Fibroblast of skin of left quadriceps (primary cell): ENCODE measurements around the gene GID8.

Experiments
- DNase-seq, 2 experiments: peaks; one replicate each; pipeline ENCODE4 v3.0.0-alpha.2; 2013; ENCODE audit warnings: low read depth in 2 of 2

Gene GID8

DNA sequence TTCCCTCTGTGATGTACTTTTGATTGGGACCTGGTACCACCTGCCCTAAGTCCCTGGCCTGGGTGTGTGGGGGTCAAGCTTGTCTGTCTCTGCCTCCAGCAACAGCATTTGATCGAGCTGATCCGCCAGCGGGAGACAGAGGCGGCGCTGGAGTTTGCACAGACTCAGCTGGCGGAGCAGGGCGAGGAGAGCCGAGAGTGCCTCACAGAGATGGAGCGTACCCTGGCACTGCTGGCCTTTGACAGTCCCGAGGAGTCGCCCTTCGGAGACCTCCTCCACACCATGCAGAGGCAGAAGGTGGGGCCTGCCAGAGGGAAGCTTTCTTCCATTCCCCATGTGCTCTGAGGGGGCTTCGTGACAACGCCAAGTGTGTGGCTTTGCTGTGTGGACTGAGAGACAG, 5.4 kb downstream of the GID8 start:
- DNase-seq = no peak

DNA sequence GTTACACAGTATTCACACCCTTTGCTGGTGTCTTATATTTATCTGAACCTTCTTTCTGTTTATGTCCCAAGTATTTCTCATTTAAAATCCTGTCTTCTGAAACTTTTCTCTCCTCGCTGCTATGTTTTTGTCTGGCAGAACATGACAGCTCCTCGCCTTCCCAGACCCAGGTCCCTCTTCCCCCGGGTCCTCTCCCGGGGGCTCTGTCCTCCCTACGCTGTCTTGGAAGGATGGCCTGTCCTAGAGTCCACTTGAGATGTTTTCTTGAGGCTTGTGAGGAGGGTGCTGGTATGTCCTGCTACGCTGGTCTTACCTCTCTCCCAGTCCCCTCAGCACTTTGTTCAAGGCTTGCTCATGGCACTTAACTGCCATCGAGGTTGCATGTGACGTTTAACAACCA, 6.2 kb downstream of the GID8 start:
- DNase-seq = no peak

DNA sequence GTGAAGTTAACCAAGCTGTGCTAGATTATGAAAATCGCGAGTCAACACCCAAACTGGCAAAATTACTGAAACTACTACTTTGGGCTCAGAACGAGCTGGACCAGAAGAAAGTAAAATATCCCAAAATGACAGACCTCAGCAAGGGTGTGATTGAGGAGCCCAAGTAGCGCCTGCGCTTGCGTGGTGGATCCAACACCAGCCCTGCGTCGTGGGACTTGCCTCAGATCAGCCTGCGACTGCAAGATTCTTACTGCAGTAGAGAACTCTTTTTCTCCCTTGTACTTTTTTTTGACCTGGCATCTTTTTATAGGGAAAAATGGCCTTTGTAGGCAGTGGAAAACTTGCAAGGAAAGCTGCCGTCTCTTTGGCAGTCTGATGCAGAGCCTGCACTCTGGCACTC, 6.8 kb downstream of the GID8 start:
- no peak for DNase-seq

DNA sequence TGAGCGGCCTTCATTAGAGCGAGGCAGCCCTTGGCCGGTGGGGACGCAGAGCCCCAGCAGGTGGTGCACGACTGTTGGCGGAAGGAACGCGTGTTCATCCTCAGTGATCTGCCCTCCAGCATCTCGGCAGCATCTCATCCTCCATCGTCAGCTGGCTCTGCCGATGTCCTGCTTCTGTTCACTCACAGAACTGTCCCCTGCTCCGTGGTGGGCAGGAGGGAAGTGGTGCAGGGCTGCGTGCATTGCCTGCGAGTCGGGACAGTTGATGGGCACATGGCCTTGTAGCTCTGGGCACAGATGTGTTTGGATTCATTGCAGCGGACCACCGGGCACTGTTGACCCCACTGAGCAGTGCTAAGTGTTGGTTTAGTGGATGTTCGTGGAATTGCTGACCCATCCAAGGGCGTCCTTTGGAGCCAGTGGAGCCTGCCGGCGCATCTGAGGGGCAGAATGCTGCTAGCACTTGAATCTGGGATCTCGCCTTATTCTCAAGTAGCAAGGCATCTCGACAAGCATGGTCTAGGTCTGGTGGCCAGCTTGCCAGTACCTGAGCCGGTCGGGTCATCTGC, 7.9 kb downstream of the GID8 start:
- DNase-seq = no peak

DNA sequence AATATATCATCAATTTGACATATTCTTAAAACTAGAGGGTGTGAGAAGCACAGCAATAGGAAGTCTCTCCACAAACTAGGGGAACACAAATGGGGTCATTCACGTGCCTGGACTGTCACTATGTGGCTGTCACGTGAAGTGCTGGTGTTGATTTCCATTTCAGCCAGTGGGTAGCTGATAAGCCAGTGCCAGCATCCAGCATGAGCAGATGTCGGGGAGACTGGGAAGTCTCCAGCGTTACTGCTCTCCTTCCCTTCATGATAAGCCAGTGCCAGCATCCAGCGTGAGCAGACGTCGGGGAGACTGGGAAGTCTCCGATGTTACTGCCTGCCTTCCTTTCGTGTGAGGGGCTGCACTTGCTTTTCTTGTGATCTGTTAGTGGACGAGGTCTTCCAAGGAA, 9.0 kb downstream of the GID8 start:
- no peak for DNase-seq

GRCh38 chr20:62947532-62948300, 9.8 kb downstream of the GID8 start:
- no peak for DNase-seq

DNA sequence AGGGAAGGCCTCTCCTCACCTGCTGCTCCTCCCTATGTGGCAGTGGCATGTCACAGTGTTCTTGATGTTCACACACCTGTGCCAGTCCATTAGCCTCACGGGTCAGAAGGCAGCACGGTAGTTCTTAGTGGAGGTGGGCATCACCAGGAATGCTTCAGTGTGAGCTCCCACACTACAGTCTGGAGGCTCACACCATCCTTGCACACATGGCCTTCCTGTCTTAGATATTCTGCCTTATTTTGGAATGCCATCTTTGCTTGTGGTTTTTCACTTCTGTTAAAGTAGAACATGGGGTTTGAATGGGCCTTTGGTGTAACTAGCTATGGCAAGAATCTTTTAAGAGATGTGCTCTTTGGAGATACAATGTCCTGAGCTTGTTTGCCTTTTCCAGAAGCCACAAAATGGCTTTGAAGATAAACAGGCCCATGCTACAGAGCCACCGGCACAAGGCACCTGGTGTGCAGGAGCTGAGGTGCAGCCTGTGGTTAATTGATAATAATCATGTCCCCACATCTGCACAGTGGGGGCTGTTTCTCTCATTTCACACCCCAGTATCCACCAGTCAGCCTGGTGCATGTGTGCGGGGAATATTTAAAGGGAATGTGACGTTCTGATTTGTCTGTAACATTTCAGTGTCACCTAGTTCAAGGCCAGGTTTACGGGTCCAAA, 11.3 kb downstream of the GID8 start:
- DNase-seq = no peak

DNA sequence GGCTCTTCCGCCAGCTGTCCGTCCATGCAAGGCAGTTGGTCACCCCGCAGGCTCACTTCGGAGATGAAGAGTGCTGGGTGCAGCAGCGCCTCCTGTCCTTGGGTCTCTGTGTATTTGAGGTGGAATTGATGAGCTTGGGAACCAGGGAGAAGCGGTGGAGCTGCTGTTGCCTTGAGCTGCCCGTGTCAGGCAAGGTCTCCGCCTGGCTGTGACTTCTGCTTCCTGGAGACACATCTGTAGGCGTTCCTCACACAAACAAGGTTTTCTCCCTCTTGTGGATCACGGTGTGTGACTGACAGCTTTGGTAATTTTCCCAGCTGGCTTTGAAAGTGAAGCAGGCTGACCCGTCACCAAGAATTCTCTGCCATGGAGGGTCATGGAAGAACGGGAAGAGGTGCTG, 12.0 kb downstream of the GID8 start:
- no peak for DNase-seq

DNA sequence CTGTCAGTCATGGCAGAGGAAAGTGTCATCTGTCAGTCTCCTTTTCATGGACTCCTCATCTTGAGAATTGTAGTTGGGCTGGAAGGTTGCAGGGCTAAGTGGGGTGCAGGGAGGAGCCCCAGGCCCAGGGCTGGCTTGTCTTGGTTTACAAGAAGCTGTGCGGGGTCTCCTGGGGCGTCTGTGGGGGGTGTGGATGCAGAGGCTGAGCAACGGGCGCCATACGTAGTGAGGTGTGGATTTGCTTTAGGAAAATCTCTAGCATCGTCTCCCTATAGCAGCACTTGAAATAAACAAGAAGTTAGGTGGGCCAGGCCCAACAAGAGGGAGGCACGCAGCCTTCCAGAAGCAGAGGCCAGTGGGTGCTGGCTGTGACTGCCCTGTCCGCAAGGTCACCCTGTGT, 12.8 kb downstream of the GID8 start:
- DNase-seq = no peak

GRCh38 chr20:62951143-62951895, 13.4 kb downstream of the GID8 start:
- DNase-seq = no peak

DNA sequence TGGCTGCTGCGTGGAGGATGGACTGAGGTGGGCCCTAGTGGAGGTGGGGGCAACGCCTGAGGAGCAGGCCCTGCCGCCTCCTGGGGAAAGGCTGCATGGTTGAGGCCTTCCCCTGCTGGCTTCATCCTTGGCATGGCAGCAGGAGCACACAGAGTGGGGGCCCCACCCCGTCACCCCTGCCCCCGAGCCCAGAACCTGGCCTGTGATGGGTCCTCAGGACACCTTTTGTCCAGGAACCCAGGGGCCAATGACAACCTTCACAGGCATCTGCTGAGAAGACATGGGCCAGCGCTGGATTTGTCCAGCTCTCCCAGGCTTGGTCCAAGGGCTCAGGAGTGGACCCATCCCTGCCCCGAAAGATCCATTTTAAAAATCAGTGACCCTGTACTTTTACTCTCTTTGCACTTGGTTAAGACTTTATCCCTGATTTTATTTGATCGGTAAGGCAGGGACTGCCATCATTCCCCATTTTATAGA, 14.0 kb downstream of the GID8 start:
- no peak for DNase-seq

- no peak for DNase-seq
Measured at GRCh38 chr20:62952373-62952967, 14.5 kb downstream of the GID8 start, which contains the start of gene SLC17A9. Gene SLC17A9 (plus strand): TSS chr20:62952709. CDS start chr20:62952831, 122 bp downstream.

DNA sequence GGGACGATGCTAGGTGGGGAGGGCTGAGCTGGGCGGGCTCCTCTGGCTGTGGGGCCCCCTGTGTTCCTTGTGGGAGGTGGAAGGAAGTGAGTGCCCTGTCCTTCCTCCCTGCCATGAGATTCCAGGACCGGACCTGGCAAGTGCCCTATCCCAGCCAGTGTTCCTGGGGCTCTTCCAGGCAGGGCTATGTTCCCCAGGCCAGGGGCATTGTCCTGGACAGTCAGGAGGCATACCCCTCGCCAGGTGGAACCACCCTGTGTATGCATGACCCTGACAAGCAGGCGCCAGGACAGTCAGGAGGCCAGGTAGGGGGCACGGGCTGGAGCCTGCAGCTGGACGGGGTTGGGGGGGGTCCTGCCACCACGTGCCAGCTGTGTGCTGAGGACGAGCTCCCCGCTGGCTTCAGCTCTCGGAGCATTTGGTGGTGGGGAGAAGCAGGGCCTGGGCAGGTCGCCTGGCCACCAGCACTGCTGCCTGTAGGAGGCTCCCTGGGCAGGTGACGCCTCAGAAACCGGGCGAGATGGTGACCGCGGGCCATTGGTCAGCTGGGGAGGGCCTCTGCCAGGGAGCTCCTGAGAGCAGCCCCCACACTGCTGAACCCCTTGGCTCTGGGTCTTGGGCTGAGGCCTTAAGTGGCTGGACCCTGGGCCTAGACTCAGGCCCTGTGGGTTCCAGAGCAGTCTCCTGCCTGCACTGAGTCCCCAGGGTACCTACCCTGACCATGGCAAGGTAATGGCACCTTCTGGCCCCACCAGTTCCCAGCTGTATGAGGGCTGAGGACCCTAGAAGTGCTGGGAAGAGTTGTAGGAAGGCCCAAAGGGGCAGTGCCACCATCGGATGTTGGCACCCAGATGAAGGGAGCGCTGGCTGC, 15.3 kb downstream of the GID8 start:
- no peak for DNase-seq

- DNase-seq = peak in 1 of 2 experiments; percentile 8
Measured at GRCh38 chr20:62953839-62954703, 16.1 kb downstream of the GID8 start.

GRCh38 chr20:62955519-62956386, 17.8 kb downstream of the GID8 start:
- no peak for DNase-seq

GRCh38 chr20:62956387-62957135, 18.6 kb downstream of the GID8 start:
- DNase-seq = no peak

DNA sequence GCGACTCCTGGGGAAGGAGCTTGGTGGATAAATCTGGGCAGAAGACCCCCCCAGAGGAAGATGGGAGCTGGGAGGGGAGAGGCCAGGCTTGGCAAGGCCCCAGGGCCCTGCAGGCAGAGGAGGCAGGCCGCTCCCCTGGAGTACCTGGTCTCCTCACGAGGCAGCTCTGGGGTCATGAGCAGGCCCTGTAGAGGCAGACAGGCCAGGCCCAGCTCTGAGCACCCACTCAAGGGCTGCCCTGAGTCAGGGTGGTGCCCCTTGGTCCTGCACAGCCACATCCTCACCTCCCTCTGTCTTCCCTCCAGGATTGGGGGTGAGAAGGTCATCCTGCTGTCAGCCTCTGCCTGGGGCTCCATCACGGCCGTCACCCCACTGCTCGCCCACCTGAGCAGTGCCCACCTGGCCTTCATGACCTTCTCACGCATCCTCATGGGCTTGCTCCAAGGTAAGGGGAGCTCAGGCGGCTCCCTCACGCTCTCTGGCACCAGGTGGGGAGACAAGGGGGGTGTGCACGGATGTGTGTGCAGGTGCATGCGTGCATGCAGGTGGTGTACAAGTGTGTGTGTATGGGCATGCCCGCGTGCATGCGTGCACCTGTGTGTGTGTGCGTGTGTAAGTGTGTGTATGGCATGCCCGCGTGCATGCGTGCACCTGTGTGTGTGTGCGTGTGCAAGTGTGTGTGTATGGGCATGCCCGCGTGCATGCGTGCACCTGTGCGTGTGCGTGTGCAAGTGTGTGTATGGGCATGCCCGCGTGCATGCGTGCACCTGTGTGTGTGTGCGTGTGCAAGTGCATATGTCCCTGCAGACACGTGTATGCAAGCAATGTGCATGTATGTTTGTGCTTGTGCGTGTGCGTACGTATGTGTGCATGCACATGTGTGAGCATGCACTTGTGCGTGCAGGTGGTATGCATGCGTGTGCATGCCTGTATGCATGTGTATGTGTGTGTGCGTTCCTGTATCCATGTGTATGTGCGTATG, 19.5 kb downstream of the GID8 start:
- no peak for DNase-seq
